GM23338 (cell line): Measurements from ENCODE around the gene NFIB. TPM values are rescaled to one million over a fixed set of nuclear protein-coding genes. Genes with fewer than 3 reads are reported as not detected.

ENCODE experiments used
- ATAC-seq: fragments of 200-7000 bp; cut with Tn5 transposase; 3 replicates; pipeline ENCODE4 v1.9.1; 2020
- DNase-seq: peaks from one replicate; pipeline ENCODE4 v3.0.0-alpha.2; 2015; ENCODE audit warnings: low spot score
- H2AFZ ChIP-seq: fragments of 200-600 bp; sonication (generic); 2 replicates; pipeline ENCODE4 v1.8.0; 2016; ENCODE audit warnings: antibody characterized with exemption, mild to moderate bottlenecking, moderate library complexity
- H3F3A ChIP-seq: fragments of 200-600 bp; sonication (generic); replicated peaks from 2 replicates; pipeline ENCODE4 v1.8.0; 2017; ENCODE audit warnings: antibody characterized with exemption, mixed run types, low read depth
- H3K27ac ChIP-seq: fragments of 200-600 bp; sonication (generic); 2 replicates; pipeline ENCODE4 v1.6.1; 2016; ENCODE audit warnings: low read depth
- H3K27me3 ChIP-seq: fragments of 200-600 bp; sonication (generic); 2 replicates; pipeline ENCODE4 v1.8.0; 2016; ENCODE audit warnings: mild to moderate bottlenecking, mixed run types, moderate library complexity; ENCODE audit not compliant: insufficient read depth
- H3K36me3 ChIP-seq: fragments of 200-600 bp; sonication (generic); 2 replicates; pipeline ENCODE4 v1.8.0; 2016; ENCODE audit warnings: mild to moderate bottlenecking; ENCODE audit not compliant: insufficient read depth
- H3K4me1 ChIP-seq: fragments of 200-600 bp; sonication (generic); 2 replicates; pipeline ENCODE4 v1.8.0; 2016; ENCODE audit warnings: mild to moderate bottlenecking, moderate library complexity; ENCODE audit not compliant: insufficient read depth
- H3K4me2 ChIP-seq: fragments of 200-600 bp; sonication (generic); 2 replicates; pipeline ENCODE4 v1.7.1; 2017; ENCODE audit warnings: mixed run types
- H3K4me3 ChIP-seq: fragments of 200-600 bp; sonication (generic); 2 replicates; pipeline ENCODE4 v1.6.1; 2016; ENCODE audit warnings: mixed run types
- H3K79me2 ChIP-seq: fragments of 200-600 bp; sonication (generic); replicated peaks from 2 replicates; pipeline ENCODE4 v1.8.0; 2017; ENCODE audit warnings: mild to moderate bottlenecking; ENCODE audit not compliant: insufficient read depth
- H3K9me2 ChIP-seq: fragments of 200-600 bp; sonication (generic); 2 replicates; pipeline ENCODE4 v1.8.0; 2017; ENCODE audit not compliant: insufficient read depth
- H4K20me1 ChIP-seq: fragments of 200-600 bp; sonication (generic); replicated peaks from 2 replicates; pipeline ENCODE4 v1.8.0; 2017; ENCODE audit warnings: mild to moderate bottlenecking; ENCODE audit not compliant: insufficient read depth
- H3K27ac Mint-ChIP-seq: 2 replicates; pipeline ENCODE4 v1.8.0; 2020; ENCODE audit warnings: inconsistent platforms, mild to moderate bottlenecking, moderate library complexity, mixed read lengths
- H3K27me3 Mint-ChIP-seq: 3 replicates; pipeline ENCODE4 v1.8.0; 2022; ENCODE audit warnings: low read depth, mild to moderate bottlenecking, moderate library complexity, mixed read lengths, inconsistent platforms; ENCODE audit not compliant: insufficient read depth, poor library complexity
- H3K36me3 Mint-ChIP-seq: 3 replicates; pipeline ENCODE4 v1.8.0; 2021; ENCODE audit warnings: low read depth, mild to moderate bottlenecking, inconsistent platforms, moderate library complexity, mixed read lengths
- H3K4me1 Mint-ChIP-seq: 3 replicates; pipeline ENCODE4 v1.8.0; 2020; ENCODE audit warnings: mild to moderate bottlenecking, inconsistent platforms, mixed read lengths
- H3K4me3 Mint-ChIP-seq: 3 replicates; pipeline ENCODE4 v1.8.0; 2021; ENCODE audit warnings: moderate library complexity, mild to moderate bottlenecking, inconsistent platforms, mixed read lengths
- H3K9me3 Mint-ChIP-seq: 3 replicates; pipeline ENCODE4 v1.8.0; 2020; ENCODE audit warnings: moderate library complexity, mild to moderate bottlenecking, inconsistent platforms, mixed read lengths
- CREB1 ChIP-seq: fragments of 250-450 bp; sonication (Bioruptor Pico); IDR thresholded peaks from 2 replicates; pipeline ENCODE4 v1.5.0; 2020; ENCODE audit warnings: low read depth, mild to moderate bottlenecking, moderate library complexity
- EZH2 ChIP-seq: fragments of 200-600 bp; sonication (generic); IDR thresholded peaks from one replicate; pipeline ENCODE4 v1.8.0; 2017; ENCODE audit warnings: antibody characterized with exemption, mild to moderate bottlenecking, low read depth; ENCODE audit not compliant: unreplicated experiment
- EZH2phosphoT487 ChIP-seq: fragments of 200-600 bp; sonication (generic); IDR thresholded peaks from one replicate; pipeline ENCODE4 v1.8.1; 2018; ENCODE audit warnings: antibody characterized with exemption; ENCODE audit not compliant: unreplicated experiment
- JUNB ChIP-seq: IDR thresholded peaks from one replicate; pipeline ENCODE4 v1.6.1; 2016; ENCODE audit warnings: antibody characterized with exemption; ENCODE audit not compliant: unreplicated experiment
- NANOG ChIP-seq: IDR thresholded peaks from 2 replicates; pipeline ENCODE4 v1.6.1; 2016; ENCODE audit warnings: antibody characterized with exemption, borderline replicate concordance
- POLR2AphosphoS5 ChIP-seq: IDR thresholded peaks from 2 replicates; pipeline ENCODE4 v1.6.1; 2016; ENCODE audit warnings: antibody characterized with exemption, low read depth
- ZNF114 ChIP-seq: fragments of 250-450 bp; sonication (Bioruptor Pico); IDR thresholded peaks from 2 replicates; pipeline ENCODE4 v1.5.0; 2020; ENCODE audit warnings: mild to moderate bottlenecking, moderate library complexity
- polyA plus RNA-seq: library from polyadenylated mRNA; unstranded; fragments of >200 nt; fragmentation: Nextera tagmentation; extraction: Ambion mirVana; gene quantifications from 2 replicates; pipeline ENCODE4 v1.2.1, GENCODE V29; 2016
- total RNA-seq: library from RNA; depleted of rRNA; stranded (reverse); fragments of >200 nt; shearing (Covaris generic); gene quantifications from 2 replicates; pipeline ENCODE4 v1.2.3, GENCODE V29; 2014
- TF ChIP-seq, protein P1 (sequence below): IDR thresholded peaks from 2 replicates; pipeline ENCODE4 v1.6.1; 2016; ENCODE audit warnings: antibody characterized with exemption
- TF ChIP-seq, protein P2 (sequence below), 2 experiments: fragments of 200-600 bp in 1 of 2; sonication (generic) in 1 of 2; conservative IDR thresholded peaks; 2 replicates each; pipeline versions ENCODE4 v1.5.1 to v1.6.1; 2016 to 2017; ENCODE audit warnings: antibody characterized with exemption in 2 of 2, low read depth in 2 of 2, mild to moderate bottlenecking in 2 of 2, moderate library complexity in 1 of 2

Gene NFIB
- total and polyA plus RNA-seq, 2 experiments from 2014 or later = 3.9 to 4.7 TPM

DNA sequence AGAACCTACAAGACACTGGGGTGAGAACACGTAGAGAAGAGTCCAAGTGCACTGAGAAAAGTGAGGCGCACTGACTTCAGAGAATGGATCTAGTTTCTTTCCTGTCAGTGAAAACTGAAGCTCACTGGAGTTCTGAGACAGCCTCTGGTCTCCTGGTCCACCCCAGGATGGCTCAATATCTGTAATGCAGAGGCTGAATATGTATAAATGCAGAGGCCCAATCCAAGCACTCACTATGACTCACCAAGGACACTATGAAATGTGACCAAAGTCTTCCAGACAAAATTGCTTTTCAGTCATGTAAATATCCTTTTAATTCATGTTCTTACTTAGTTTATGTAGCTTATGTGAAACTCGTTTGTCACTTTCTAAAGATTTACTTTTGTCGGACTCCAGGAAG, 53.8 kb downstream of the NFIB start:
- Histone ChIP-seq H3K4me1 (peaks cover 26% of the 10 kb centered on the region), H3K36me3 (no peaks in the 10 kb centered on the region), H3F3A (no peaks in the 10 kb centered on the region), H3K4me2 (no peak overlapping the region), H2AFZ (no peak overlapping the region), H3K27me3 (no peaks in the 10 kb centered on the region), H3K79me2 (no peaks in the 10 kb centered on the region), H4K20me1 (no peaks in the 10 kb centered on the region), H3K4me3 (no peak overlapping the region), H3K9me2 (no peaks in the 10 kb centered on the region), H3K27ac (no peak overlapping the region)
- no peak overlapping the region for H3K27ac Mint-ChIP-seq
- no peaks in the 10 kb centered on the region for H3K27me3 Mint-ChIP-seq
- ATAC-seq = no peak
- H3K36me3 Mint-ChIP-seq = no peaks in the 10 kb centered on the region
- no peak for DNase-seq
- H3K4me1 Mint-ChIP-seq = peaks cover 28% of the 10 kb centered on the region
- TF ChIP-seq EZH2phosphoT487 = no peak
- TF ChIP-seq POLR2AphosphoS5 = no peak
- H3K9me3 Mint-ChIP-seq = no peaks in the 10 kb centered on the region
- no peak overlapping the region for H3K4me3 Mint-ChIP-seq

DNA sequence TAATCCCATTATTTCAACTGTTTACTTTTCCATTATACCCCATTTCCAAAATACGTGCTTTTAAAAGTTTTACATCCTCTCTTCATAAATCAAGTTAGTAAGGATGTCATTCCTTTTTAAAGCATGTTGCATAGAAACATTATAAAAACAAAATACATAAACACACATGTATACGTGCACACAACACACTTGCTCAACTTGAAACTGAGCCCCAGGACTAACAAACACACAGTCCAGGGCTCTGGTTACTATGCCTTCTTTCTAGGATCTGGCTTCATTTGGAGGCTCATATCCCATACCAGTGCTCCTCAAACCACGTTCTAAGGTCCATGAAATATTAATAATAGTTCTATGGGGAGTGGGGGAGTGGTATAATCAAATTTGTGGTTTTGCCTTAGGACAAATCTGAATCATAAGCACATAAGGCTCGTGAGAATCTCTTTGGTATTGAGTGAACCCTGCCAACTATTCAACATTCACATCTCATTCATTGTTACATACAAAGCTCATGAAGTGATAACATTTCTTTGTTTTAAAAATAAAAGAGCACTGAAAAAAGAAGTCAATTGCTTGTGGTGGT, 55.2 kb downstream of the NFIB start:
- no peak overlapping the region for H3K4me2 ChIP-seq
- no peaks in the 10 kb centered on the region for H3F3A ChIP-seq
- ATAC-seq = no peak
- no peaks in the 10 kb centered on the region for H3K79me2 ChIP-seq
- H2AFZ ChIP-seq = no peak overlapping the region
- H3K27me3 ChIP-seq = no peaks in the 10 kb centered on the region
- DNase-seq = no peak
- Mint-ChIP-seq H3K9me3 (no peaks in the 10 kb centered on the region), H3K4me1 (peaks cover 27% of the 10 kb centered on the region), H3K4me3 (no peak overlapping the region), H3K36me3 (no peaks in the 10 kb centered on the region), H3K27me3 (no peaks in the 10 kb centered on the region), H3K27ac (no peak overlapping the region)
- no peak overlapping the region for H3K4me3 ChIP-seq
- peaks cover 26% of the 10 kb centered on the region for H3K4me1 ChIP-seq
- TF ChIP-seq, protein P1, sequence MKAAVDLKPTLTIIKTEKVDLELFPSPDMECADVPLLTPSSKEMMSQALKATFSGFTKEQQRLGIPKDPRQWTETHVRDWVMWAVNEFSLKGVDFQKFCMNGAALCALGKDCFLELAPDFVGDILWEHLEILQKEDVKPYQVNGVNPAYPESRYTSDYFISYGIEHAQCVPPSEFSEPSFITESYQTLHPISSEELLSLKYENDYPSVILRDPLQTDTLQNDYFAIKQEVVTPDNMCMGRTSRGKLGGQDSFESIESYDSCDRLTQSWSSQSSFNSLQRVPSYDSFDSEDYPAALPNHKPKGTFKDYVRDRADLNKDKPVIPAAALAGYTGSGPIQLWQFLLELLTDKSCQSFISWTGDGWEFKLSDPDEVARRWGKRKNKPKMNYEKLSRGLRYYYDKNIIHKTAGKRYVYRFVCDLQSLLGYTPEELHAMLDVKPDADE = no peak
- TF ChIP-seq ZNF114 (CRISPR knock-in tag) = no peak
- H3K27ac ChIP-seq = no peak overlapping the region
- no peaks in the 10 kb centered on the region for H3K36me3 ChIP-seq
- no peaks in the 10 kb centered on the region for H4K20me1 ChIP-seq
- H3K9me2 ChIP-seq = peaks cover 3% of the 10 kb centered on the region; the same call in 1 of the 2 replicates

DNA sequence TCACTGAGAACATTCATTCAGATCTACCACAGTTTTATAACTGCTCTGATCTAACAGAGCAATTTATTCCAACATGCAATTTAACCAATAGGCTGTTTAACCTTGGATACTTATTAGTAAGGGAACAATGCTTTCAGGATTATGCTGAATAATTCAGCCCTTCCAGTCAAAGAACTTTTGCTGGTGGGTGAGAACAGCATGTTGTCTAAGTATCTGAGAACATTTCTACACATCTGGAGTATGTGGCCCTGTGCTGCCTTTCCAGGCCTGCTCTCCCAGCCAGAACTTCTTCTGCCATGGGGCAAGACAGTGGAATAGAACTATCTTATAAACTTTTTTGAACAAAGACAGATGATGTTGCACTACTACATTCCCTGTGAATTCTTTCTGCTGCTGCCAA, 55.8 kb downstream of the NFIB start:
- no peak overlapping the region for H3K27ac Mint-ChIP-seq
- no peaks in the 10 kb centered on the region for H3K27me3 Mint-ChIP-seq
- Histone ChIP-seq H3K4me3 (no peak overlapping the region), H3K27me3 (no peaks in the 10 kb centered on the region), H3K4me1 (peaks cover 26% of the 10 kb centered on the region), H3K4me2 (no peak overlapping the region), H3K9me2 (peaks cover 3% of the 10 kb centered on the region; the same call in 1 of the 2 replicates), H3K27ac (no peak overlapping the region), H4K20me1 (no peaks in the 10 kb centered on the region), H3K79me2 (no peaks in the 10 kb centered on the region), H2AFZ (no peak overlapping the region), H3K36me3 (no peaks in the 10 kb centered on the region), H3F3A (no peaks in the 10 kb centered on the region)
- H3K4me3 Mint-ChIP-seq = no peak overlapping the region
- ATAC-seq (no peak), DNase-seq (no peak)
- H3K36me3 Mint-ChIP-seq = no peaks in the 10 kb centered on the region
- peaks cover 27% of the 10 kb centered on the region for H3K4me1 Mint-ChIP-seq
- no peaks in the 10 kb centered on the region for H3K9me3 Mint-ChIP-seq
- TF ChIP-seq, protein P2, sequence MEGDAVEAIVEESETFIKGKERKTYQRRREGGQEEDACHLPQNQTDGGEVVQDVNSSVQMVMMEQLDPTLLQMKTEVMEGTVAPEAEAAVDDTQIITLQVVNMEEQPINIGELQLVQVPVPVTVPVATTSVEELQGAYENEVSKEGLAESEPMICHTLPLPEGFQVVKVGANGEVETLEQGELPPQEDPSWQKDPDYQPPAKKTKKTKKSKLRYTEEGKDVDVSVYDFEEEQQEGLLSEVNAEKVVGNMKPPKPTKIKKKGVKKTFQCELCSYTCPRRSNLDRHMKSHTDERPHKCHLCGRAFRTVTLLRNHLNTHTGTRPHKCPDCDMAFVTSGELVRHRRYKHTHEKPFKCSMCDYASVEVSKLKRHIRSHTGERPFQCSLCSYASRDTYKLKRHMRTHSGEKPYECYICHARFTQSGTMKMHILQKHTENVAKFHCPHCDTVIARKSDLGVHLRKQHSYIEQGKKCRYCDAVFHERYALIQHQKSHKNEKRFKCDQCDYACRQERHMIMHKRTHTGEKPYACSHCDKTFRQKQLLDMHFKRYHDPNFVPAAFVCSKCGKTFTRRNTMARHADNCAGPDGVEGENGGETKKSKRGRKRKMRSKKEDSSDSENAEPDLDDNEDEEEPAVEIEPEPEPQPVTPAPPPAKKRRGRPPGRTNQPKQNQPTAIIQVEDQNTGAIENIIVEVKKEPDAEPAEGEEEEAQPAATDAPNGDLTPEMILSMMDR (conservative IDR thresholded peaks at IDR 0.05; ENCODE audit: low read depth in 2 of 2) = no peak
- TF ChIP-seq NANOG (no peak), EZH2phosphoT487 (no peak), JUNB (no peak), CREB1 (CRISPR knock-in tag) (no peak), ZNF114 (CRISPR knock-in tag) (no peak), EZH2 (no peak), POLR2AphosphoS5 (no peak)
- TF ChIP-seq, protein P1 = no peak
